B cell (primary cell): Measurements from ENCODE around the gene TMEM256. TPM values are rescaled to one million over a fixed set of nuclear protein-coding genes. Genes with fewer than 3 reads are reported as not detected.

Experiments used
- ATAC-seq: fragments of 200-7000 bp; cut with Tn5 transposase; one replicate; pipeline ENCODE4 v1.10.0; 2021; ENCODE audit warnings: low read depth, mild to moderate bottlenecking, moderate number of reproducible peaks, moderate library complexity
- CTCF ChIA-PET: fragments of 350-600 bp; sonication (Branson Sonifier 250); formaldehyde crosslinking; loops from one replicate; lab custom pipeline; 2021; ENCODE audit warnings: antibody characterized with exemption, inconsistent platforms; lab: Charles Lee
- POLR2A ChIA-PET: fragments of 350-600 bp; sonication (Branson Sonifier 250); formaldehyde crosslinking; loops from one replicate; lab custom pipeline; 2021; ENCODE audit warnings: antibody characterized with exemption; lab: Charles Lee
- DNase-seq: peaks from one replicate; pipeline ENCODE4 v3.0.0; 2013
- H2AFZ ChIP-seq: 2 replicates; pipeline ENCODE4 v1.6.1; 2012; ENCODE audit warnings: mild to moderate bottlenecking, low read depth, low read length; ENCODE audit not compliant: insufficient read depth, poor library complexity, severe bottlenecking
- H3K27ac ChIP-seq, 2 donors: 1 replicate in 1 of 2; 2 replicates in 1 of 2; pipeline ENCODE4 v1.5.1; 2012 to 2013; ENCODE audit warnings: low read length in 2 of 2, mild to moderate bottlenecking in 2 of 2, moderate library complexity in 1 of 2
- H3K27me3 ChIP-seq, 4 experiments: fragments of 200-600 bp in 1 of 4; sonication (generic) in 1 of 4; replicated peaks in 1 of 4; 1 replicate in 2 of 4; 2 replicates in 2 of 4; pipeline versions ENCODE4 v1.6.1 to v1.7.0; 2013 to 2016; ENCODE audit warnings: low read length in 3 of 4, mild to moderate bottlenecking in 2 of 4, mixed read lengths in 1 of 4, moderate library complexity in 1 of 4; ENCODE audit not compliant: insufficient read depth in 4 of 4, control insufficient read depth in 3 of 4; ENCODE audit errors: control extremely low read depth in 1 of 4
- H3K36me3 ChIP-seq, 2 experiments: replicated peaks in 1 of 2; 1 replicate in 1 of 2; 2 replicates in 1 of 2; pipeline versions ENCODE4 v1.6.1 to v1.7.1; 2013; ENCODE audit warnings: low read length in 1 of 2; ENCODE audit not compliant: insufficient read depth in 2 of 2, control insufficient read depth in 1 of 2; ENCODE audit errors: control extremely low read depth in 1 of 2, extremely low read depth in 1 of 2
- H3K4me1 ChIP-seq, 2 donors: fragments of 200-600 bp in 1 of 2; sonication (generic) in 1 of 2; 1 replicate in 1 of 2; 2 replicates in 1 of 2; pipeline versions ENCODE4 v1.5.1 to v1.6.1; 2013 to 2017; ENCODE audit warnings: low read length in 2 of 2; ENCODE audit not compliant: control insufficient read depth in 2 of 2, insufficient read depth in 2 of 2
- H3K4me2 ChIP-seq: replicated peaks from 2 replicates; pipeline ENCODE3; 2012; ENCODE audit warnings: mild to moderate bottlenecking, low read depth, low read length; ENCODE audit not compliant: poor library complexity, severe bottlenecking
- H3K4me3 ChIP-seq, 5 experiments: fragments of 200-600 bp in 1 of 5; sonication (generic) in 1 of 5; 1 replicate in 3 of 5; 2 replicates in 2 of 5; pipeline versions ENCODE4 v1.5.1 to v1.7.0; 2011 to 2016; ENCODE audit warnings: low read length in 4 of 5, mild to moderate bottlenecking in 4 of 5, low read depth in 2 of 5, control low read depth in 1 of 5, moderate library complexity in 1 of 5; ENCODE audit not compliant: insufficient read depth in 1 of 5; ENCODE audit errors: control extremely low read depth in 1 of 5, extremely low read depth in 1 of 5
- H3K79me2 ChIP-seq: fragments of 200-600 bp; sonication (generic); one replicate; pipeline ENCODE4 v1.6.0; 2016; ENCODE audit warnings: low read length; ENCODE audit not compliant: control insufficient read depth, insufficient read depth
- H3K9ac ChIP-seq: fragments of 200-600 bp; sonication (generic); 2 replicates; pipeline ENCODE4 v1.6.1; 2017; ENCODE audit warnings: mild to moderate bottlenecking, low read length, moderate library complexity
- H3K9me3 ChIP-seq, 3 donors: one replicate each; pipeline versions ENCODE4 v1.6.1 to v1.7.1; 2013; ENCODE audit warnings: low read length in 2 of 3; ENCODE audit not compliant: control insufficient read depth in 2 of 3, insufficient read depth in 1 of 3; ENCODE audit errors: control extremely low read depth in 1 of 3
- H4K20me1 ChIP-seq: 2 replicates; pipeline ENCODE4 v1.6.0; 2012; ENCODE audit warnings: mild to moderate bottlenecking, low read length; ENCODE audit not compliant: insufficient read depth, control insufficient read depth, poor library complexity, severe bottlenecking
- H3K27ac Mint-ChIP-seq: one replicate; pipeline ENCODE4 v1.8.0; 2021; ENCODE audit warnings: mixed read lengths
- H3K27me3 Mint-ChIP-seq: one replicate; pipeline ENCODE4 v1.8.0; 2021; ENCODE audit warnings: mixed read lengths
- H3K4me1 Mint-ChIP-seq: one replicate; pipeline ENCODE4 v1.8.0; 2021; ENCODE audit warnings: mixed read lengths
- H3K4me3 Mint-ChIP-seq: one replicate; pipeline ENCODE4 v1.8.0; 2021; ENCODE audit warnings: mixed read lengths
- H3K9me3 Mint-ChIP-seq: one replicate; pipeline ENCODE4 v1.8.0; 2022; ENCODE audit warnings: mixed read lengths; ENCODE audit not compliant: insufficient read depth
- EZH2 ChIP-seq: IDR thresholded peaks from 2 replicates; pipeline ENCODE4 v1.6.1; 2012; ENCODE audit warnings: borderline replicate concordance, low read depth, mild to moderate bottlenecking, moderate library complexity, low read length; ENCODE audit not compliant: insufficient read depth, poor library complexity, severe bottlenecking
- WGBS: methylation state at CpG from one replicate; pipeline ENCODE4 v1.1.5; 2013; ENCODE audit warnings: missing lambda C conversion rate; ENCODE audit not compliant: insufficient coverage; 5-methylcytosine and 5-hydroxymethylcytosine counted together
- intact Hi-C: fragments of 100-400 bp; cut with micrococcal nuclease; formaldehyde crosslinking; loops from one replicate; pipeline ENCODE4 v1.10.0; 2022
- polyA plus RNA-seq: library from polyadenylated mRNA; depleted of rRNA; stranded (reverse); fragments of >200 nt; gene quantifications from 2 replicates; pipeline ENCODE4 v1.2.3, GENCODE V29; 2012
- total RNA-seq, 2 donors: library from RNA; stranded (reverse); fragments of 120-200 nt in 1 of 2; gene quantifications; 1 replicate in 1 of 2; 2 replicates in 1 of 2; pipeline versions ENCODE4 v1.2.3 to v1.2.4, GENCODE V29; 2013 to 2022
- TF ChIP-seq, protein P1 (sequence below): fragments of 200-600 bp; IDR thresholded peaks from one replicate; pipeline ENCODE4 v1.8.0; 2022; ENCODE audit warnings: antibody characterized with exemption, mild to moderate bottlenecking

Gene TMEM256
- total and polyA plus RNA-seq, 2 donors (not counting 1 experiment from before 2014, with no cell fraction given): 65.4 to 67.8 TPM

DNA sequence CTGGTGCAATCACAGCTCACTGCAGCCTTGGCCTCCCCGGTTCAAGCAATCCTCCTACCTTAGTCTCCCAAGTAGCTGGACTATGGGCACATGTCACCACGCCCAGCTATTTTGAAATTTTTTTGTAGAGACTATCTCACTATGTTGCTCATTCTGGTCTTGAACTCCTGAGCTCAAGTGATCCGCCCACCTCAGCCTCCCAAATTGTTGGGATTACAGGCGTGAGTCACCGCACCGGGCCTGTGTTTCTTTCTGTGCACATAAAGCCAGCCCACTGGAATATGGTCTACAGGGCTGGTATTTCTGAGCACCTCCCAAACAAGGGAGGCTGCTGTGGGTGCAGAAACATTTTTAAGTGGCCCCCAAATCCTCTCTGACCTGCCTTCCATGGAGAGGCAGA, 40.6 kb downstream of the TMEM256 start:
- intact Hi-C loops: no loop called here

DNA sequence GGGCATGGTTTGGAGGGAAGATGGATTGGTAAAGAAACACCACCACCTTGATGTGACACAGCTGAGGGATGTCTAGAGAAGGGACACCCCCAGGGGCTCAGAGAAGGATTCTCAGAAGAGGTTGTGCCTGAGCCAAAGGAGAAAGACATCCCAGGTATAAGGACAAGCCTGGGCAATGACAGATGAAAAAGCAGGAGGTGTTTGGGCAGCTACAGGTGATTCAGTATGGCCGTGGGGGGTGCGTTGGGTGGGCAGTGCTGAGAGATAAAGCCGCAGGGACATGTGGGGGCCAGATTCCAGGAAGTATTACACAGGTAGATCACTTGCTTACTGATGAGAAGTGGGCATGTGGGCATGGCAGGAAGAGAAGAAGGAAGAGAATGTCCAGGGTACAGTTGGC, 42.0 kb downstream of the TMEM256 start:
- intact Hi-C loops: no loop called here
- Histone ChIP-seq H3K79me2 (no peaks in the 10 kb centered on the region), H3K27ac (no peak overlapping the region), H3K4me2 (no peak overlapping the region), H3K4me3 (no peak overlapping the region), H4K20me1 (no peaks in the 10 kb centered on the region), H3K36me3 (no peaks in the 10 kb centered on the region), H3K27me3 (peaks cover 0 to 3% (median 1%) of the 10 kb centered on the region in 4 experiments), H3K4me1 (no peaks in the 10 kb centered on the region), H3K9ac (no peak overlapping the region), H3K9me3 (no peaks in the 10 kb centered on the region), H2AFZ (no peak overlapping the region)
- ATAC-seq: no peak
- POLR2A ChIA-PET: interaction anchor here (0.6 to 0.7 kb wide), 2 partner anchors 10 to 192 kb away, joined by 3 to 7 read pairs; partner anchors contain the start of gene KCTD11
- Mint-ChIP-seq H3K9me3 (no peaks in the 10 kb centered on the region), H3K27me3 (no peaks in the 10 kb centered on the region), H3K27ac (no peak overlapping the region), H3K4me3 (no peak overlapping the region), H3K4me1 (no peaks in the 10 kb centered on the region)
- no peak for DNase-seq
- TF ChIP-seq, protein P1, sequence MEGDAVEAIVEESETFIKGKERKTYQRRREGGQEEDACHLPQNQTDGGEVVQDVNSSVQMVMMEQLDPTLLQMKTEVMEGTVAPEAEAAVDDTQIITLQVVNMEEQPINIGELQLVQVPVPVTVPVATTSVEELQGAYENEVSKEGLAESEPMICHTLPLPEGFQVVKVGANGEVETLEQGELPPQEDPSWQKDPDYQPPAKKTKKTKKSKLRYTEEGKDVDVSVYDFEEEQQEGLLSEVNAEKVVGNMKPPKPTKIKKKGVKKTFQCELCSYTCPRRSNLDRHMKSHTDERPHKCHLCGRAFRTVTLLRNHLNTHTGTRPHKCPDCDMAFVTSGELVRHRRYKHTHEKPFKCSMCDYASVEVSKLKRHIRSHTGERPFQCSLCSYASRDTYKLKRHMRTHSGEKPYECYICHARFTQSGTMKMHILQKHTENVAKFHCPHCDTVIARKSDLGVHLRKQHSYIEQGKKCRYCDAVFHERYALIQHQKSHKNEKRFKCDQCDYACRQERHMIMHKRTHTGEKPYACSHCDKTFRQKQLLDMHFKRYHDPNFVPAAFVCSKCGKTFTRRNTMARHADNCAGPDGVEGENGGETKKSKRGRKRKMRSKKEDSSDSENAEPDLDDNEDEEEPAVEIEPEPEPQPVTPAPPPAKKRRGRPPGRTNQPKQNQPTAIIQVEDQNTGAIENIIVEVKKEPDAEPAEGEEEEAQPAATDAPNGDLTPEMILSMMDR: no peak
- 51% methylated on average over 3 of the region's 3 CpGs for WGBS
- CTCF ChIA-PET: interaction anchor here (1.5 kb wide), 1 partner anchor 42 kb away, joined by 4 read pairs; the partner anchor contains the start of gene TMEM256

More for the DNA sequence above, 40.6 kb downstream of the TMEM256 start:
- Mint-ChIP-seq H3K4me1 (no peaks in the 10 kb centered on the region), H3K27ac (no peak overlapping the region), H3K27me3 (peaks cover 3% of the 10 kb centered on the region), H3K4me3 (no peak overlapping the region), H3K9me3 (no peaks in the 10 kb centered on the region)
- Histone ChIP-seq H3K9ac (no peak overlapping the region), H3K9me3 (no peaks in the 10 kb centered on the region), H3K27ac (no peak overlapping the region), H3K4me3 (no peak overlapping the region), H3K4me1 (no peaks in the 10 kb centered on the region), H3K79me2 (no peaks in the 10 kb centered on the region), H3K4me2 (no peak overlapping the region), H2AFZ (no peak overlapping the region), H4K20me1 (no peaks in the 10 kb centered on the region), H3K36me3 (no peaks in the 10 kb centered on the region), H3K27me3 (peaks cover 0 to 6% (median 1%) of the 10 kb centered on the region in 4 experiments)
- ChIA-PET CTCF (interaction anchor here (0.8 to 1.5 kb wide), 2 partner anchors 41 to 338 kb away, joined by 3 to 4 read pairs; partner anchors contain the start of gene TMEM256), POLR2A (no interaction called here)
- no peak for DNase-seq
- TF ChIP-seq EZH2: no peak
- TF ChIP-seq, protein P1: no peak
- ATAC-seq: no peak
- 95% methylated on average over 6 of the region's 6 CpGs for WGBS
